GF-D8 (cell line): ENCODE data around the gene SH3RF3.

Experiments
- DNase-seq: peaks from one replicate; lab custom pipeline; 2025; lab: John Stamatoyannopoulos, UW

The SH3RF3 gene

DNA sequence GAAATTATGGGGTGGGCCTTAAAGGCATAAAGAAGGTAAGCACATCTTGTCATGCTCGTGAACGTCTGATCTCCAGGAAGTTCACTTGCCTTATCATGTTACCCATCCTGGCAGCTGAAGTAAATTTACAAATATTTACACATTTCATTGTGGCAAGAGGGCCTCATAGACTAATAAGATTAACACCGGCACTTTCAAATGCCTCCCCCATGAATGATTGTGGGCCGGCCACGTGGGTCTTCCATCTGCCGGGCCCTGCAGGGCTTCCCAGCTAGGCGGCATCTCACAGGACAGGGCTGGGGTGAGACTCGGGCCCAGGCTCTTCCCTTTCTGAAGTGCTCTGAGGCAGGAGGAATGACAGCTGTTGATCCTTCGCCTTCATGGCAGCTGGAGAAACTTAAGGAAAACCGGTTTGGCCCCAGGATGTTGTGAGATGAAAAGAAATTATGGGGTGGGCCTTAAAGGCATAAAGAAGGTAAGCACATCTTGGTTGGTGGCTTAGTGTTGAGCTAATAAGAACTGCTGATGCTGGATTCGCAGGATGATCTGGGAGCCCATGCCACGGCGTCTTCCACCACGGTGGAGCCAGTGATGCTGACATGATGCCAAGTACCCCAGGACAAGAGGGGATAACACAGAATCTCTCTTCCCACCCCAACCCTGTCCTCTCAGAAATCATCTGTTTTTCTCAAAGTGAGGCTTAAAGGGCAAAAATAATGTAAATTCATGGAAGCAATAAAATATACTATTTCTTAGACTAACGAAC, 308.5 kb downstream of the SH3RF3 start:
- DNase-seq, result no peak

DNA sequence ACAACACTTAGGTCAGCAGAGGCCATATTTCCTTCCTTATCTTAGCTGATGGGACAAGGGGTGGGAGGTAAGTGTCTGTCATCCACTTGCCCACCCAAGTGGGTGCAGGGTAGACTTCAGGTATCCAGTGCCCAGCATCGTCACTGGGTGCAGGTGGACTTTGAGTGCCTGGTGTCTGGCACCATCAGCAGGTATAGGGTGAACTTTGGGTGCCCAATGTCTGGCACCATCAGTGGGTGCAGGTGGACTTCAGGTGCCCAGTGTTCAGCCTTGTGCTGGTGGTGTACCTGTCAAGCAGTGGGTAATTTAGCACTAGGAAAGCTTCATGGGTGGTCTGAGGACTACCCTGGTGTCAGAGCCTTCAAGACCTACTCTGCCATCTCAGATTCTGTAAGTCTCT, 309.1 kb downstream of the SH3RF3 start:
- no peak for DNase-seq

DNA sequence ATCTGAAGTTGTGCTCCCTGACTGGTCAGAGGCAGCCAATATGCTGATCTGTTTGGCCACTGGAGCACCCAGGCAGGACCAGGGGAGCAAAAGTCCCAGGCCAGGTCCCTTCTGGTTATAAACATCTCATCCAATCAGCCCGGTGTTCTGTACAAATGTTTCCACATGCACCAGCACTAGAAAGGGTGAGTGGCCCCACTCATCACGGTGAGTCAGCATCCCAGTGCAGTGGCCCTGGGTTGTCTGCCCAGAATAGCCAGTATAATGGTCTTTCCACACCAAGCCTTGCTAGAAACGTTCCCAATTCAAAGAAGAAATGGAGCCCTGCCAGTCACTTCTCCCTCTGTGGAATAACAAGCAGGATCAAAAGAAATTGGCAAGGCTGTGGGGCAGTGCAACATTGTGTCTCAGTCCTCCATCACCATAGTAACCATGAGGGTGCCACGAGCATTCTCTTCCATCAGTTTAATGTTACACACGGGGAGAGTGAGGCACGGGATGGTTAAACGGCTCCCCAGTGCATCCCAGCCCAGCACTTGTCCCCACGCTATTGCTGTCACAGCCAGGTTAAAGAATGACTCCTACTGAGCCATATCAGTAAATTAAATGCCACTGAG, 309.9 kb downstream of the SH3RF3 start:
- DNase-seq, result no peak

DNA sequence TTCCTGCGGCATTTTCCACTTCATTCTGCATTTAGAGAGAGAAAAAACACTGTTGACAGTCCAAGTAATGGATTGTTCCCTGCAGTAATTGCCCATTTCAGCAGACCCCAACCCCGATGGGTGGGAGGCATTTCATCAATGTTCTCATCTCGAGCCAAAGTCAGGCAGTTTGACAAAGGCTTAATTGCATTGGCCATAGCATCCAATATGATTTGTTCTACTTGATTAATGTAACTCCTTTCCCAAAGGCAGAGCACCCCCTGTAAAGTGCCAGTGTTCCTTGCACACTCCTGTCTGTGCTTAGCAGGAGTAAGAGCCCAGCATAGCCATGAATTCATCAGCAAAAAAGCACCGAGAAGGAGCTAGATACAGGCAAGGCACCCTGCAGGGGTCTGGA, 310.4 kb downstream of the SH3RF3 start:
- DNase-seq, result no peak

DNA sequence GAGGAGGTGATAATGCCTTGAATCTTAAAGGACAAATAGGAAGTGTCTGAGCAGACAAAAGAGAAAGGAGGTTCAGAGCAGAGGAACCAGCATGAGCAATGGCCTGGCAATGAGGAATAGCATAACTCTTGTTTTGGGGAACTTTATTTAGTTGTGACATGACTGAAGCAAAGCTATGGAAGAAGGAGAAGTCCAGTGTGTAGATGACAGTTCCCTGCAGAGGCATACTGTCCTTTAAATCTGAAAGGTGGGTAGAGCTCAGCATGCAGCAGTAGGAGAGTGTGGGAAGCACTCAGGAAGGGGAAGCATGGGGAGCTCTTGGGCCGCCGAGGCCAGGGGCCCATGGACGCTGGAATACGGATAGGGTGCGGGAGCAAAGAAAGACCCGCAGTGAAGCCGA, 311.0 kb downstream of the SH3RF3 start:
- no peak for DNase-seq

DNA sequence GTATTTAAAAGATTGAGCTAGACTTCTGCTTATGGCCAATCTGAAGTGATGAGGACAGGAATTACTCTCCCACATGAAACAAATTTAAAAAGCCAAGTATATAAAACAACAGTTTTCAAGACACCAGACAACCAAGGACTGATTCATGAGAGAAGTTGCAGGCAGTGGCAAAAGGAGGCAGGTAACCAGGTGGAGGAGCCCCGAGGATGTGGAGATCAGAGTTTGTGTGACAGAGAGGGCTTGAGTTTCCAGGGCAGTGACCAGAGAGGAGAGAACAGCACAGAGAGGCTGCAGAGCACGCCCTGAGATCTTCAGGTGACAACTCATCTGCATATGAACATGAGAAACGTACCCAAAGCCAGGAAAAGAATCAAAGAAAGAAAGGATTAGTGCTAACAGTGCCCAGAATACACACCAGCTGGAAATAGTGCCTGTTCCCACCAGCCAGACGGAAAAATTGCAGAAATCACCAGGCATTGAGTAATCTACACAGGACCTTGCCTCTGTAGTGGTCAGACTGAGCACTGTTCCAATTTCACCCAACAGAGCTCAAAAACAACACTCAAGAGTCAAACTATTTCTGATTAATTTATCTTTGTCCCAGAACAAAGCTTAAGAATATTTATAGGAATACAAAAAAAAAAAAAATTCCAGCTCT, 311.6 kb downstream of the SH3RF3 start:
- no peak for DNase-seq

DNA sequence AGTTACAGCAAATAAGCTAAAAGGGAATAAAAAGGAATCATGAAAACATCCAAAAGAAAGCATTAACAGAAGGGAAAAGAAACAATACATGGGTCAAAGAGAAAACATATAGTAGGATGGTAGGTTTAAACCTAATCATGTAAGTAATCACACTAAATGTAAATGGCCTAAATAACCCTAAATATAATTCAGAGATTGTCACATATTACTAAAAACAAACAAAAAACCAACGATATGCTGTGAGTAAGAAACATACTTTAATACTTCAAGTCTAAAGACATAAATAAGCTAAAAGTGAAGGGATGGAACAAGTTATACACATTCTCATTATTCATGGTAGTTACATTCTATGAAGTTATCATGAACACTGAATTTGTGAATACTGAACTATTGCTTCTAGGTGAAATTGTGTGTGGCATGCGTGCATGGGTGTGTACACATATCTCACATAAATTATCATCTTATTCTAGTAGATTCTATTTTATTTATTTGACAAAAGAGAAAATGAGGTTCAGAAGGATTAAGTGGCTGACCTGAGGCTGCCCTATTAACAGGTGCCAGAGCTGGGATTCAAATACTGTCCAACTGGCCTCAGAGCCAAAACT, 313.8 kb downstream of the SH3RF3 start:
- no peak for DNase-seq

DNA sequence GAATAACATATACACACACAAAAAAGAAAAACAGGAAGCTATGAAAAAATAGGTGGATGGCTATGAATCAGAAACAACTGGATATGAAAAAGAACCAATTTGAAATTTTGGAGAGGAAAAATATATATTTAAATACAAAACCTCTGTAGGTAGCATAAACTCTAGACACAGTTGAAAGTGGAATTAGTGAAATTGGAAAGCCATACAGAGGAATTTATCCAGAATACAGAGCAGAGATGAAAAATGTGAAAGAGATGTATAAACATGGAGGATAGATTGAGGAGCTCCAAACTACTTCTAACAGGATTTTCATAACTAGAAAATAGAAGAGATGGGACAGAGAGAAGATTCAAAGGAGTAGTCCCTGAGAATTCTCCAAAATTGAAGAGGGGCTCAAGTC, 315.9 kb downstream of the SH3RF3 start:
- no peak for DNase-seq

DNA sequence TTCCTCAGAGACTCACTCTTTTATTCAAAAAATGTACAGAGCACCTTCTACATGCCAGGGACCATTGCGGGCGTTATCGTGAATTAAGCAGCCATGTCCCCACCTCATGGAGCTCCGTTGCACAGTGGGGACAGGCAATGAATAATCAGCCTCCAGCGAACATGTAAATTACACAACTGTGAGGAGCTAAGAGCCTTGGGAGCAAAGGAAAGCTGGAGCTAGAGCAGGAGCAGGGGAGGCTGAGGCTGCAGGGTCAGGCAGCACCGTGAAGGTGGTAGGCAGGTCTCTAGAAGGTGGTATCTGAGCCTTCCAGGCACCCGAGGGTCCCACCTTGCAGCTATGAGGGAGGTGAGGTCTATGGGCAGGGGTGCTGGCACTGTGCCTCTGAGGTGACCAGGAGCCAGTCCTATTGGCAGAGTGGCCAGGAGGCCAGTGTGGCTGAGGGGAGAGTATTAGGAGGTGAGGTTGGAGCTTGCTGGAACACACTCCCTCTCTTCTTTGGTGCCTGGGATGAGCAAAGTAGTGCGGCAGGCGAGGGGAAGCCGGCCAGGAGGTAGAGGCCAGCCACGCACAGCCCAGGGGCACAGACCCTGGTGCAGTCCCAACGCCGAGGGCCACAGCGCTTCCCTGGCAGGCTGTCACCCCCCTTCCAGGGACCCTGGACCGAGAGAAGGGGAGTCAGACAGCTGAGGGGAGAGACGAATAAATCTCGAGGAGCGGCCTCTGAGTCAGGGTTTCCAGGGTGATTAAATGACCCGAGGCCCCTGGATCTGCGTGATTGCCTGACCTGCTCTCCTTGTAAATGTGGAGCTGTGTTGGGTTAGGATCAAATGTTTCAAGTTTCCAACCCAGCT, 317.5 kb downstream of the SH3RF3 start:
- no peak for DNase-seq

DNA sequence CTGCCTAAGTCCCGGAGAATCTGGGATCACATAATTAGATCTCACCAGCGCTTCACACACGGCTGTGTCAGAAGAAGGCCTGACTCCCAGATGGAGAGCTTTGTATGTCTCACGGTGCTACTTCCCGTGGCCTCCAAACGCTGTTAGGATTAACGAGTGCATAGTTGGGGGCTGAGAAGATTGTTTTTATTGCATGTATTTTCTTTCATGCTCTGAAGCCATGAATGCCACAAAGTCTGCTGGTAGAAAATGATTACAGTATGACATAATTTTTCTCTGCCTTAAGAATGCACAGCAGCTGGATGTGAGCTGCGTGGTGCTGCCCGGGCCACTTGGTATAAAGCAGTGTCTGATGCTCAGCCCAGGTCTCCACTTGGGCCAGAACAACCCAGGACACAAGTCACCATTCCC, 318.3 kb downstream of the SH3RF3 start:
- no peak for DNase-seq

DNA sequence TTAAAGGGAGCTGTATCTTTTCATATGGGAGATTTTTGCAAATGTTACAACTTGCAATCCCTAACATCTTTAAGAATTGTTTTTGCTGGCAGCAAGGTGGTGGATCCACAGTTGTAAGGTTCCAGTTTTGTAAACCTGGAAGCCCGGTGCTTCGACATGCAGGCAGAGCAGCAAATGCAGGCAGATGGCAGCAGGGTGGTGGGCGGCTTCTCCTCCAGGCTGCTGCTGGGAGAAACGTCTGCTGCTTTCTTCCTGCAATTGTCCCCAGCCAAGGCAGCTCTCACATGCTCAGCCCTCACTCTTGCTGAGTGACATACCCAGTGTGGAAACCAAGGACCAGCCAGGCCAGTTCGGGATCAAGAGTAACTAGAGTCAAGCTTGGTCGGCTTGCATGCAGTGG, 318.8 kb downstream of the SH3RF3 start:
- no peak for DNase-seq

DNA sequence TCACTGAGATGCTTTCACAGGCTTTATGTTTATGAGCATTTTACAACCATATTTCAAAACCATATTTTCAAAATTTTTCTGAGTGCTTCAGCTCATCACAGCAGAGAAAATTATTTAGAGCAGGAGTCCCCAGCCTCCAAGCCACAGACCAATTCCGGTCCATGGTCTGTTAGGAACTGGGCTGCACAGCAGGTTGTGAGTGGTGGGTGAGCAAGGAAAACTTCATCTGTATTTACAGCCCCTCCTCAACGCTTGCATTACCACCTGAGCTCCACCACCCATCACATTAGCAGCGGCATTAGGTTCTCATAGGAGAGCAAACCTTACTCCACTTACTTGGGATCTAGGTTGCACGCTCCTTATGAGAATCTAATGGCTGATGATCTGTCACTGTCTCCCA, 319.2 kb downstream of the SH3RF3 start:
- no peak for DNase-seq

DNA sequence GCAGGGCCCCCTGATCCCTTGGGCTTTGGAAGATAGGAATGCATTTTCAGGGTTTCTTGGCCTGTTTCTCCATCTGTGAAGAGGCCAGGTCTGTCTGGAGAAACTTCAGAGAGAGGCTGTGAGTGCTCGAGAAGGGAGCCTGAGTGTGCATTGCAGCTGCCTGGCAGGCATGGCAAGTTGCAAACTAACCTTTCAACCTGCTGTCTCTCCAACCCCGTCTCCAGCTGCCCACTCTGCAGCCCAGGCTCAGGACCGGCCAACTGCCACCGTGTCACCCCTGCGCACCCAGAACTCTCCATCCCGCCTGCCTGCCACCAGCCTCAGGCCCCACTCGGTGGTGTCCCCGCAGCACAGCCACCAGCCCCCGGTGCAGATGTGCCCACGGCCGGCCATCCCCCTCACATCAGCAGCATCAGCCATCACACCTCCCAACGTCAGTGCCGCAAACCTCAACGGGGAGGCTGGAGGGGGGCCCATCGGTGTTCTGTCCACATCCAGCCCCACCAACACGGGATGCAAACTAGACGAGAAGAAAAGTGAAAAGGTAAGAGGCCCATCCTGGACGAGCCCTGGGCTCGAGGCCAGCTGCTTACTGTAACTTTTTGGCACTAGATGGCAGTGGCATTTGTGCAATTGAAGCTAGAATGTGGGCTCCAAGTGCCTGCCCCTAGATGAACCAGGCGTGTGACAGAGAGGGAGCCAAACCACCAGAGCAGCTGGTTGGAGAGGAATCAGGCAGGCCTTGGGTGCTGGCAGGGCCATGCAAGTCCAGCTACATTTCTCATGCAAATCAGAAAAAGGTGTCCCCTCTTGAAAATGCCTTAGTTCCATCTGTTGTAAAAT, 320.2 kb downstream of the SH3RF3 start:
- no peak for DNase-seq

DNA sequence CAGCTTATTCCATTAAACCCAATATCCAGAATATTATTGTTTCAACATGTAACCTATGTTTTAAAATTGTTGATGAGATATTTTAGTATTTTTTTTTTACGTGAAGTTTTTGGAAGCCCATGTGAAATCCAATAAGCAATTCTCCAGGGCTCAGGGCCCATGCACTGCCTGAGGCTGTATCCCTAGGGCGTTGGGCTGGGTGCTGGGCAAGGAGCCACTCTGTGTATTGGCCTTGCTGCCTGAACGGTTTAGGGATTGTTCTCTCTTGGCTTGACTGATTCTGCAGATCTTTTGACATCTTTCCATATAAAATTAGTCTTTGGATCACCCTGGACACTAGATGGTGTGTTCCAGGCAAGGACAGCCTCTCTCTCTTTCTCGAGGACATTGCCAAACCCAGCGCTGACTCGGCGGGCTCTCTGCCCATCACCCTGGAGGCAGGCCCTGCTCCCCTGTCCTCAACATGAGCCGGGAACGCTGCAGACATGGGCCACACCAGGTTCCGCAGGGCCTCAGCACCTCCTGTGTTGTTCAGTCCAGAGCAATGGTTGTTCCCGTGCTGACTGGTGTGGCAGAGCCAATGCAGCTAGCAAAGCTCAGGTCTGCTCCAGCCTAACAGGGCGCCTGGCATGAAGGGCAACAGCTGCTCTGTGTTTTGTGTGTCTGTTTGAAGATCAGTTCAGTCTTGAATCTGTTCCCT, 321.7 kb downstream of the SH3RF3 start:
- DNase-seq, result no peak

DNA sequence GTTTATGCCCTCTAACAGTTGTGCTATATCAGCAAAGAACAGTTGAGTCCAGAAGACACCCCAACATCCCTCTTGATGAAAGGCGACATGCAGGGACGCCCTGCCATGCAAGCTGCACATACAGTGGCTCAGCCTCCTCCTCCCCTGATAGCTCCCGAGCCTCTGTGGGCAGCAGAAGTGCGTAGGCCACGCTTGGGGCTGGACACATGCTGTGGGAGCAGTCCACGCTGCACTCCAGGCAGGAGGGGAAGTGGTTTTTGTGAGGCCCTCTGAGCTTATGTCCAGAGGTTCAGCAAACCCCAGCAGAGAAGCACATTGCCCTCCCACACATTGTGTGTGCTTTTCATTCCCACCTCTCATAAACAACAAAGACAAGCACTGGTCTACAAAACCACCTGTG, 322.7 kb downstream of the SH3RF3 start:
- no peak for DNase-seq

DNA sequence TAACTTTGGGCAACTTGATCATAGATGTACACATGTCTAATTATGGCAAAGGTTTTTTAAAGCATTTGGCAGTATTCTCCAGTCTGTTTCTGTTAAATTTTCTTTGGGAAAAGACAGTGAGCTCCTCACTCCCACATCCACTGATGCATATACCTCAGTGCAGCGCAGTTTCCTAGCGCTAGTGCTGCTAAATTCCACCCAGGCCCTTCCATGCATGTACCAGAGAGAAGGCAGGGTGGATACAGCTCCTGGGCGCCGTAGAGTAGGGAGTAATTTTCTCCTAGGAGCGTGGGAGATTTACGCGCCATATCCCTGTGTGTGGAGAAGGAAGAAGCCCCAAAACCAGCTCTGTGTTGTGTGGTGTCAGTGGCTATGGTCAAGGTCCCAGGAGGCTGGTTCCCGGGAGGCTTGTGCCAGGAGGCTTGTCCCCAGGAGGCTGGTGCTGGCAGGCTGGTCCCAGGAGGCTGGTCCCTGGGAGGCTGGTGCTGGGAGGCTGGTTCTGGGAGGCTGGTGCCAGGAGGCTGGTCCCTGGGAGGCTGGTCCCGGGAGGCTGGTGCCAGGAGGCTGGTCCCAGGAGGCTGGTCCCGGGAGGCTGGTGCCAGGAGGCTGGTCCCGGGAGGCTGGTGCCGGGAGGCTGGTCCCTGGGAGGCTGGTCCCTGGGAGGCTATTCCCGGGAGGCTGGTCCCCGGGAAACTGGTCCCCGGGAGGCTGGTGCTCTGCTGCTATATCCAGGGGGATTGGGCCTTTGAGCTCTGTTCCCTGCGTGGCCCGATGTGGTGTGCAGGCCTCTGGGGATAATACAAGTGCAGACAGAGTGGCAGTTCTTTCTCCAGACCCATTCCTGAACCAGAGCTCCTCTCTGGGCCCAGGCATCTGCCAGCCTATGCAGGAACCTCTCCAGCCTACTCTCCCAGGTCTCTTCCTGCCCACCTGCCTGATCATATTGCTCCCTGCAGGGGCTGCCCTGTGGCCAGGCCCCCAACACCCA, 323.6 kb downstream of the SH3RF3 start:
- no peak for DNase-seq

DNA sequence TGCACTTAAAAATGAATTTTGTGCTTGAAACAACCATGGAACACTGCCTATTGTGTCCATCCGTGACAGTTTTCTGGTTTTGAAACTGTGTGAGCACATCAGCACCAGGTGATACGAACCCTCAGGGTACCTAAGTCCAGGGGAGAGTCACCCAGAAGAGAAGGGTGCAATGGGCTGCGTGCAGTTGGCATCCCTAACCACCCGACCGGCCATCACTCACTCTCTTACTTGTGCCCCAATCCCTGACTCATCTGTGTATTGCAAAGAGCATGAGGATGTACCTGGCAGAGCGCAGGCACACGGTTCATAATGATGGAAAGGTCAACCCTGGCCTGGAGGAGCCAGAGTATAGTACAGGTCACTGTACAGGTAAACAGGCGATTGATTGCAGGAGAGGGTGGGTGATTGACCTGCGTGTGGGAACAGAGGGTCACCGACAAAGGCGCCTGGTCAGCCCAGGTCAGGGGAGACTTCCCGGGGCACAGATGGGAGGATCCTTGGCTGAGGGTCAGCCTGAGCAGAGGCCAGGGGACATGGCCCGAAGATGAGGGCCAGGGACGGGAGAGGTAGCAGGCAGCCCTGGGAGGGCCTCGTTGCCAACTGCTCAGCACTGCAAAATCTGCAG, 324.5 kb downstream of the SH3RF3 start:
- no peak for DNase-seq

DNA sequence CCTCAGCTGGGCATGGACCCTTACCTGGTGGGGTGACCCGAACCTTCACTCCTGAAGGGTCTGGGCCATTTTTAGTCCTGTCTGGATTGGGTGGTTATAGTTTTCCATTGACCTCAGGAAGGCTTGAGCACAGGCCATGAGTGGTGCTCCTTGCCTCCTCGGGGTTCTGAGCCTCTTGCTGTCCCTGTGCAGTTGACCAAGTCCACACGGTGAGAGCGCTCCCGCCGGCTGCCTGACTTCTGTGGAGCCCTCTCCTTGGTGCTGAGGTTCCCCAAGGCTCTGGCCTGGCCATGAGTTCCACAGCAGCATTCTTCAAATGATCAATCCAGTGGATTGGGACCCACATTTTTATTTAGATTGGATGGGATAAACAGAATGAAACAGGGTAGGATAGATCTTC, 325.3 kb downstream of the SH3RF3 start:
- no peak for DNase-seq
